GM23338 (cell line): Measurements from ENCODE around the gene SUV39H2. TPM values are rescaled to one million over a fixed set of nuclear protein-coding genes. Genes with fewer than 3 reads are reported as not detected.

Experiments
- ATAC-seq: fragments of 200-7000 bp; cut with Tn5 transposase; 3 replicates; pipeline ENCODE4 v1.9.1; 2020
- DNase-seq: peaks from one replicate; pipeline ENCODE4 v3.0.0-alpha.2; 2015; ENCODE audit warnings: low spot score
- H2AFZ ChIP-seq: fragments of 200-600 bp; sonication (generic); 2 replicates; pipeline ENCODE4 v1.8.0; 2016; ENCODE audit warnings: antibody characterized with exemption, mild to moderate bottlenecking, moderate library complexity
- H3F3A ChIP-seq: fragments of 200-600 bp; sonication (generic); replicated peaks from 2 replicates; pipeline ENCODE4 v1.8.0; 2017; ENCODE audit warnings: antibody characterized with exemption, mixed run types, low read depth
- H3K27ac ChIP-seq: fragments of 200-600 bp; sonication (generic); 2 replicates; pipeline ENCODE4 v1.6.1; 2016; ENCODE audit warnings: low read depth
- H3K27me3 ChIP-seq: fragments of 200-600 bp; sonication (generic); 2 replicates; pipeline ENCODE4 v1.8.0; 2016; ENCODE audit warnings: mild to moderate bottlenecking, mixed run types, moderate library complexity; ENCODE audit not compliant: insufficient read depth
- H3K36me3 ChIP-seq: fragments of 200-600 bp; sonication (generic); 2 replicates; pipeline ENCODE4 v1.8.0; 2016; ENCODE audit warnings: mild to moderate bottlenecking; ENCODE audit not compliant: insufficient read depth
- H3K4me1 ChIP-seq: fragments of 200-600 bp; sonication (generic); 2 replicates; pipeline ENCODE4 v1.8.0; 2016; ENCODE audit warnings: mild to moderate bottlenecking, moderate library complexity; ENCODE audit not compliant: insufficient read depth
- H3K4me2 ChIP-seq: fragments of 200-600 bp; sonication (generic); 2 replicates; pipeline ENCODE4 v1.7.1; 2017; ENCODE audit warnings: mixed run types
- H3K4me3 ChIP-seq: fragments of 200-600 bp; sonication (generic); 2 replicates; pipeline ENCODE4 v1.6.1; 2016; ENCODE audit warnings: mixed run types
- H3K79me2 ChIP-seq: fragments of 200-600 bp; sonication (generic); replicated peaks from 2 replicates; pipeline ENCODE4 v1.8.0; 2017; ENCODE audit warnings: mild to moderate bottlenecking; ENCODE audit not compliant: insufficient read depth
- H3K9me2 ChIP-seq: fragments of 200-600 bp; sonication (generic); 2 replicates; pipeline ENCODE4 v1.8.0; 2017; ENCODE audit not compliant: insufficient read depth
- H4K20me1 ChIP-seq: fragments of 200-600 bp; sonication (generic); replicated peaks from 2 replicates; pipeline ENCODE4 v1.8.0; 2017; ENCODE audit warnings: mild to moderate bottlenecking; ENCODE audit not compliant: insufficient read depth
- H3K27ac Mint-ChIP-seq: 2 replicates; pipeline ENCODE4 v1.8.0; 2020; ENCODE audit warnings: inconsistent platforms, mild to moderate bottlenecking, moderate library complexity, mixed read lengths
- H3K27me3 Mint-ChIP-seq: 3 replicates; pipeline ENCODE4 v1.8.0; 2022; ENCODE audit warnings: low read depth, mild to moderate bottlenecking, moderate library complexity, mixed read lengths, inconsistent platforms; ENCODE audit not compliant: insufficient read depth, poor library complexity
- H3K36me3 Mint-ChIP-seq: 3 replicates; pipeline ENCODE4 v1.8.0; 2021; ENCODE audit warnings: low read depth, mild to moderate bottlenecking, inconsistent platforms, moderate library complexity, mixed read lengths
- H3K4me1 Mint-ChIP-seq: 3 replicates; pipeline ENCODE4 v1.8.0; 2020; ENCODE audit warnings: mild to moderate bottlenecking, inconsistent platforms, mixed read lengths
- H3K4me3 Mint-ChIP-seq: 3 replicates; pipeline ENCODE4 v1.8.0; 2021; ENCODE audit warnings: moderate library complexity, mild to moderate bottlenecking, inconsistent platforms, mixed read lengths
- H3K9me3 Mint-ChIP-seq: 3 replicates; pipeline ENCODE4 v1.8.0; 2020; ENCODE audit warnings: moderate library complexity, mild to moderate bottlenecking, inconsistent platforms, mixed read lengths
- CREB1 ChIP-seq: fragments of 250-450 bp; sonication (Bioruptor Pico); IDR thresholded peaks from 2 replicates; pipeline ENCODE4 v1.5.0; 2020; ENCODE audit warnings: low read depth, mild to moderate bottlenecking, moderate library complexity
- EZH2 ChIP-seq: fragments of 200-600 bp; sonication (generic); IDR thresholded peaks from one replicate; pipeline ENCODE4 v1.8.0; 2017; ENCODE audit warnings: antibody characterized with exemption, mild to moderate bottlenecking, low read depth; ENCODE audit not compliant: unreplicated experiment
- JUNB ChIP-seq: IDR thresholded peaks from one replicate; pipeline ENCODE4 v1.6.1; 2016; ENCODE audit warnings: antibody characterized with exemption; ENCODE audit not compliant: unreplicated experiment
- NANOG ChIP-seq: IDR thresholded peaks from 2 replicates; pipeline ENCODE4 v1.6.1; 2016; ENCODE audit warnings: antibody characterized with exemption, borderline replicate concordance
- POLR2AphosphoS5 ChIP-seq: IDR thresholded peaks from 2 replicates; pipeline ENCODE4 v1.6.1; 2016; ENCODE audit warnings: antibody characterized with exemption, low read depth
- STAT1 ChIP-seq: IDR thresholded peaks from one replicate; pipeline ENCODE4 v1.6.1; 2016; ENCODE audit warnings: antibody characterized with exemption; ENCODE audit not compliant: unreplicated experiment
- ZNF114 ChIP-seq: fragments of 250-450 bp; sonication (Bioruptor Pico); IDR thresholded peaks from 2 replicates; pipeline ENCODE4 v1.5.0; 2020; ENCODE audit warnings: mild to moderate bottlenecking, moderate library complexity
- polyA plus RNA-seq: library from polyadenylated mRNA; unstranded; fragments of >200 nt; fragmentation: Nextera tagmentation; extraction: Ambion mirVana; gene quantifications from 2 replicates; pipeline ENCODE4 v1.2.1, GENCODE V29; 2016
- total RNA-seq: library from RNA; depleted of rRNA; stranded (reverse); fragments of >200 nt; shearing (Covaris generic); gene quantifications from 2 replicates; pipeline ENCODE4 v1.2.3, GENCODE V29; 2014
- TF ChIP-seq, protein P1 (sequence below): IDR thresholded peaks from 2 replicates; pipeline ENCODE4 v1.6.1; 2016; ENCODE audit warnings: antibody characterized with exemption
- TF ChIP-seq, protein P2 (sequence below): IDR thresholded peaks from one replicate; pipeline ENCODE4 v1.6.1; 2018; ENCODE audit warnings: antibody characterized with exemption; ENCODE audit not compliant: unreplicated experiment
- TF ChIP-seq, protein P3 (sequence below), 2 experiments: fragments of 200-600 bp in 1 of 2; sonication (generic) in 1 of 2; conservative IDR thresholded peaks; 2 replicates each; pipeline versions ENCODE4 v1.5.1 to v1.6.1; 2016 to 2017; ENCODE audit warnings: antibody characterized with exemption in 2 of 2, low read depth in 2 of 2, mild to moderate bottlenecking in 2 of 2, moderate library complexity in 1 of 2

SUV39H2 gene
- total and polyA plus RNA-seq, 2 experiments from 2014 or later, result 33.3 to 59.1 TPM

DNA sequence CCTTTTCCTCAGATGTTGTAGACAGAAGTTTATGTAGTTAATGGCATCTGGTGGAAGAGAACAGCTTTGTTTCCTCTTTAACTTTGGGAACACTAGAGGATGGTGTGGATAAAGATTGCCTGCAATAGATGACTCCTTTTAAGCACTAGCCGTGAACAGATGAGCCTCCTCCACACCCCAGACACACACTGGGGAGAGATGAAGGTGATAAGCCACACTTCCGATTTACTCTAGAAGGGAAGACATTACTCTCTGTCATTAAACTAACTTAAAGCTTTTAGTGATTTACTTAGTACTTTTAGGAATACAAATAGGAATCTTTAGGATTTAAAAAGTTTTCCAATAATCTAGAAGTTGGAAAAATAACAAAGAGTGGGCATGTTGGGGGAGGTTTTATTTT, 33.7 kb upstream of the SUV39H2 start:
- Histone ChIP-seq H2AFZ (no peak overlapping the region), H3K9me2 (no peaks in the 10 kb centered on the region), H3K36me3 (peaks cover 47% of the 10 kb centered on the region), H3K4me1 (no peaks in the 10 kb centered on the region), H4K20me1 (peaks cover 12% of the 10 kb centered on the region), H3K27ac (no peak overlapping the region), H3K4me2 (no peak overlapping the region), H3F3A (no peaks in the 10 kb centered on the region), H3K79me2 (peaks cover 27% of the 10 kb centered on the region), H3K4me3 (no peak overlapping the region), H3K27me3 (no peaks in the 10 kb centered on the region)
- TF ChIP-seq CREB1 (CRISPR knock-in tag) (no peak), JUNB (no peak), EZH2 (no peak)
- Mint-ChIP-seq H3K4me3 (no peak overlapping the region), H3K27me3 (no peaks in the 10 kb centered on the region), H3K36me3 (peaks cover 50% of the 10 kb centered on the region), H3K9me3 (no peaks in the 10 kb centered on the region), H3K4me1 (no peaks in the 10 kb centered on the region), H3K27ac (no peak overlapping the region)
- DNase-seq, result no peak
- no peak for ATAC-seq

- no peak overlapping the region for H3K27ac ChIP-seq
- H3K36me3 Mint-ChIP-seq, result peaks cover 20% of the 10 kb centered on the region; the same call in 2 of the 3 replicates
- H3K9me2 ChIP-seq, result no peaks in the 10 kb centered on the region
- H3K4me1 Mint-ChIP-seq, result no peaks in the 10 kb centered on the region
- 0 out of 2 replicates have a peak, but pooled peaks cover 10% of the 10 kb centered on the region for H3K36me3 ChIP-seq
- DNase-seq (no peak), ATAC-seq (no peak)
- no peaks in the 10 kb centered on the region for H3K27me3 ChIP-seq
- H3K27me3 Mint-ChIP-seq, result no peaks in the 10 kb centered on the region
- 0 out of 2 replicates have a peak, but pooled peaks cover 6% of the 10 kb centered on the region for H4K20me1 ChIP-seq
- no peak overlapping the region for H3K4me3 ChIP-seq
- no peaks in the 10 kb centered on the region for H3F3A ChIP-seq
- no peak overlapping the region for H2AFZ ChIP-seq
- H3K4me3 Mint-ChIP-seq, result no peak overlapping the region
- no peaks in the 10 kb centered on the region for H3K4me1 ChIP-seq
- H3K79me2 ChIP-seq, result no peaks in the 10 kb centered on the region
- H3K4me2 ChIP-seq, result no peak overlapping the region
- H3K9me3 Mint-ChIP-seq, result no peaks in the 10 kb centered on the region
- no peak overlapping the region for H3K27ac Mint-ChIP-seq
- TF ChIP-seq, protein P1, sequence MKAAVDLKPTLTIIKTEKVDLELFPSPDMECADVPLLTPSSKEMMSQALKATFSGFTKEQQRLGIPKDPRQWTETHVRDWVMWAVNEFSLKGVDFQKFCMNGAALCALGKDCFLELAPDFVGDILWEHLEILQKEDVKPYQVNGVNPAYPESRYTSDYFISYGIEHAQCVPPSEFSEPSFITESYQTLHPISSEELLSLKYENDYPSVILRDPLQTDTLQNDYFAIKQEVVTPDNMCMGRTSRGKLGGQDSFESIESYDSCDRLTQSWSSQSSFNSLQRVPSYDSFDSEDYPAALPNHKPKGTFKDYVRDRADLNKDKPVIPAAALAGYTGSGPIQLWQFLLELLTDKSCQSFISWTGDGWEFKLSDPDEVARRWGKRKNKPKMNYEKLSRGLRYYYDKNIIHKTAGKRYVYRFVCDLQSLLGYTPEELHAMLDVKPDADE, result no peak
- TF ChIP-seq, protein P2, sequence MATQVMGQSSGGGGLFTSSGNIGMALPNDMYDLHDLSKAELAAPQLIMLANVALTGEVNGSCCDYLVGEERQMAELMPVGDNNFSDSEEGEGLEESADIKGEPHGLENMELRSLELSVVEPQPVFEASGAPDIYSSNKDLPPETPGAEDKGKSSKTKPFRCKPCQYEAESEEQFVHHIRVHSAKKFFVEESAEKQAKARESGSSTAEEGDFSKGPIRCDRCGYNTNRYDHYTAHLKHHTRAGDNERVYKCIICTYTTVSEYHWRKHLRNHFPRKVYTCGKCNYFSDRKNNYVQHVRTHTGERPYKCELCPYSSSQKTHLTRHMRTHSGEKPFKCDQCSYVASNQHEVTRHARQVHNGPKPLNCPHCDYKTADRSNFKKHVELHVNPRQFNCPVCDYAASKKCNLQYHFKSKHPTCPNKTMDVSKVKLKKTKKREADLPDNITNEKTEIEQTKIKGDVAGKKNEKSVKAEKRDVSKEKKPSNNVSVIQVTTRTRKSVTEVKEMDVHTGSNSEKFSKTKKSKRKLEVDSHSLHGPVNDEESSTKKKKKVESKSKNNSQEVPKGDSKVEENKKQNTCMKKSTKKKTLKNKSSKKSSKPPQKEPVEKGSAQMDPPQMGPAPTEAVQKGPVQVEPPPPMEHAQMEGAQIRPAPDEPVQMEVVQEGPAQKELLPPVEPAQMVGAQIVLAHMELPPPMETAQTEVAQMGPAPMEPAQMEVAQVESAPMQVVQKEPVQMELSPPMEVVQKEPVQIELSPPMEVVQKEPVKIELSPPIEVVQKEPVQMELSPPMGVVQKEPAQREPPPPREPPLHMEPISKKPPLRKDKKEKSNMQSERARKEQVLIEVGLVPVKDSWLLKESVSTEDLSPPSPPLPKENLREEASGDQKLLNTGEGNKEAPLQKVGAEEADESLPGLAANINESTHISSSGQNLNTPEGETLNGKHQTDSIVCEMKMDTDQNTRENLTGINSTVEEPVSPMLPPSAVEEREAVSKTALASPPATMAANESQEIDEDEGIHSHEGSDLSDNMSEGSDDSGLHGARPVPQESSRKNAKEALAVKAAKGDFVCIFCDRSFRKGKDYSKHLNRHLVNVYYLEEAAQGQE, result no peak
- TF ChIP-seq POLR2AphosphoS5, result no peak
- no peak for TF ChIP-seq STAT1
- TF ChIP-seq NANOG, result no peak
- no peak for TF ChIP-seq ZNF114 (CRISPR knock-in tag)
- no peak for TF ChIP-seq EZH2
- TF ChIP-seq, protein P3, sequence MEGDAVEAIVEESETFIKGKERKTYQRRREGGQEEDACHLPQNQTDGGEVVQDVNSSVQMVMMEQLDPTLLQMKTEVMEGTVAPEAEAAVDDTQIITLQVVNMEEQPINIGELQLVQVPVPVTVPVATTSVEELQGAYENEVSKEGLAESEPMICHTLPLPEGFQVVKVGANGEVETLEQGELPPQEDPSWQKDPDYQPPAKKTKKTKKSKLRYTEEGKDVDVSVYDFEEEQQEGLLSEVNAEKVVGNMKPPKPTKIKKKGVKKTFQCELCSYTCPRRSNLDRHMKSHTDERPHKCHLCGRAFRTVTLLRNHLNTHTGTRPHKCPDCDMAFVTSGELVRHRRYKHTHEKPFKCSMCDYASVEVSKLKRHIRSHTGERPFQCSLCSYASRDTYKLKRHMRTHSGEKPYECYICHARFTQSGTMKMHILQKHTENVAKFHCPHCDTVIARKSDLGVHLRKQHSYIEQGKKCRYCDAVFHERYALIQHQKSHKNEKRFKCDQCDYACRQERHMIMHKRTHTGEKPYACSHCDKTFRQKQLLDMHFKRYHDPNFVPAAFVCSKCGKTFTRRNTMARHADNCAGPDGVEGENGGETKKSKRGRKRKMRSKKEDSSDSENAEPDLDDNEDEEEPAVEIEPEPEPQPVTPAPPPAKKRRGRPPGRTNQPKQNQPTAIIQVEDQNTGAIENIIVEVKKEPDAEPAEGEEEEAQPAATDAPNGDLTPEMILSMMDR (conservative IDR thresholded peaks at IDR 0.05; ENCODE audit: low read depth in 2 of 2), result no peak
- no peak for TF ChIP-seq CREB1 (CRISPR knock-in tag)
- no peak for TF ChIP-seq JUNB
Measured at GRCh38 chr10:14852236-14852635, 26.4 kb upstream of the SUV39H2 start.
